Skeletal muscle tissue (tissue), 4 donors: ENCODE measurements around the gene SLF2. TPM values are rescaled to one million over a fixed set of nuclear protein-coding genes. Genes with fewer than 3 reads are reported as not detected.

Experiments
- H3K27ac ChIP-seq: one replicate; pipeline ENCODE4 v1.7.0; 2013; ENCODE audit warnings: mild to moderate bottlenecking, low read depth, low read length, inconsistent platforms
- H3K27me3 ChIP-seq, 3 donors: one replicate each; pipeline ENCODE4 v1.7.0; 2013; ENCODE audit warnings: low read length in 3 of 3; ENCODE audit not compliant: control insufficient read depth in 3 of 3, insufficient read depth in 3 of 3
- H3K36me3 ChIP-seq, 3 donors: one replicate each; pipeline ENCODE4 v1.7.0; 2013; ENCODE audit warnings: low read length in 3 of 3; ENCODE audit not compliant: control insufficient read depth in 3 of 3, insufficient read depth in 3 of 3
- H3K4me1 ChIP-seq, 3 donors: one replicate each; pipeline ENCODE4 v1.7.0; 2013; ENCODE audit warnings: low read length in 3 of 3, mild to moderate bottlenecking in 3 of 3; ENCODE audit not compliant: control insufficient read depth in 3 of 3, insufficient read depth in 3 of 3
- H3K4me3 ChIP-seq, 3 donors: one replicate each; pipeline ENCODE4 v1.7.0; 2013; ENCODE audit warnings: low read length in 3 of 3
- H3K9ac ChIP-seq, 3 donors: one replicate each; pipeline ENCODE4 v1.7.0; 2013; ENCODE audit warnings: low read length in 3 of 3, mild to moderate bottlenecking in 3 of 3, moderate library complexity in 2 of 3, low read depth in 1 of 3
- H3K9me3 ChIP-seq, 3 donors: one replicate each; pipeline ENCODE4 v1.7.0; 2013; ENCODE audit warnings: low read length in 3 of 3; ENCODE audit not compliant: control insufficient read depth in 3 of 3
- total RNA-seq: library from RNA; depleted of rRNA; stranded (reverse); fragments of >200 nt; gene quantifications from one replicate; pipeline ENCODE4 v1.2.3, GENCODE V29; 2014
- donor health status: Osteomylitis.

The SLF2 gene
- total RNA-seq, 1 donor from 2014 or later = 98.6 TPM

- Histone ChIP-seq H3K4me1 (no peaks in the 10 kb centered on the region), H3K27me3 (no peaks in the 10 kb centered on the region), H3K4me3 (no peak overlapping the region), H3K9me3 (no peaks in the 10 kb centered on the region), H3K9ac (no peak overlapping the region), H3K36me3 (peaks cover 42 to 65% (median 63%) of the 10 kb centered on the region in 3 donors), H3K27ac (no peak overlapping the region)
Observed at GRCh38 chr10:100942229-100942628, 29.5 kb downstream of the SLF2 start.

- Histone ChIP-seq H3K9me3 (no peaks in the 10 kb centered on the region), H3K36me3 (peaks cover 45 to 64% (median 64%) of the 10 kb centered on the region in 3 donors), H3K9ac (no peak overlapping the region), H3K4me3 (no peak overlapping the region), H3K27me3 (no peaks in the 10 kb centered on the region), H3K4me1 (no peaks in the 10 kb centered on the region), H3K27ac (no peak overlapping the region)
Observed at GRCh38 chr10:100943508-100943907, 30.7 kb downstream of the SLF2 start.

- Histone ChIP-seq H3K4me3 (no peak overlapping the region), H3K27ac (no peak overlapping the region), H3K36me3 (peaks cover 48 to 69% (median 68%) of the 10 kb centered on the region in 3 donors), H3K27me3 (no peaks in the 10 kb centered on the region), H3K9ac (no peak overlapping the region), H3K4me1 (no peaks in the 10 kb centered on the region), H3K9me3 (no peaks in the 10 kb centered on the region)
Observed at GRCh38 chr10:100945754-100946153, 33.0 kb downstream of the SLF2 start.

- peaks cover 32 to 60% (median 57%) of the 10 kb centered on the region in 3 donors for H3K36me3 ChIP-seq
- no peaks in the 10 kb centered on the region for H3K9me3 ChIP-seq
- no peak overlapping the region for H3K4me3 ChIP-seq
- H3K27ac ChIP-seq = no peak overlapping the region
- no peak overlapping the region for H3K9ac ChIP-seq
- H3K4me1 ChIP-seq = no peaks in the 10 kb centered on the region
- no peaks in the 10 kb centered on the region for H3K27me3 ChIP-seq
Observed at GRCh38 chr10:100948916-100949315, 36.2 kb downstream of the SLF2 start.

- no peaks in the 10 kb centered on the region for H3K9me3 ChIP-seq
- no peak overlapping the region for H3K27ac ChIP-seq
- no peak overlapping the region for H3K9ac ChIP-seq
- H3K4me1 ChIP-seq = peaks cover 0 to 2% (median 0%) of the 10 kb centered on the region in 3 donors
- no peaks in the 10 kb centered on the region for H3K27me3 ChIP-seq
- H3K36me3 ChIP-seq = peaks cover 8 to 57% (median 50%) of the 10 kb centered on the region in 3 donors
- H3K4me3 ChIP-seq = no peak overlapping the region
Observed at GRCh38 chr10:100960251-100960650, 47.5 kb downstream of the SLF2 start.

GRCh38 chr10:100962351-100963080 lies 49.8 kb downstream of the SLF2 start:
- no peak overlapping the region for H3K27ac ChIP-seq
- no peak overlapping the region for H3K4me3 ChIP-seq
- H3K36me3 ChIP-seq = peaks cover 9 to 60% (median 46%) of the 10 kb centered on the region in 3 donors
- no peaks in the 10 kb centered on the region for H3K27me3 ChIP-seq
- peaks cover 0 to 2% (median 0%) of the 10 kb centered on the region in 3 donors for H3K4me1 ChIP-seq
- H3K9ac ChIP-seq = no peak overlapping the region
- no peaks in the 10 kb centered on the region for H3K9me3 ChIP-seq

GRCh38 chr10:100963826-100964225 lies 51.1 kb downstream of the SLF2 start:
- H3K9me3 ChIP-seq = no peaks in the 10 kb centered on the region
- no peak overlapping the region for H3K4me3 ChIP-seq
- H3K27me3 ChIP-seq = no peaks in the 10 kb centered on the region
- H3K9ac ChIP-seq = no peak overlapping the region
- H3K27ac ChIP-seq = no peak overlapping the region
- H3K4me1 ChIP-seq = peaks cover 4 to 8% (median 7%) of the 10 kb centered on the region in 3 donors
- peaks cover 7 to 51% (median 38%) of the 10 kb centered on the region in 3 donors for H3K36me3 ChIP-seq

- Histone ChIP-seq H3K27ac (no peak overlapping the region), H3K4me1 (peaks cover 6 to 17% (median 15%) of the 10 kb centered on the region in 3 donors), H3K27me3 (no peaks in the 10 kb centered on the region), H3K9ac (no peak overlapping the region), H3K9me3 (no peaks in the 10 kb centered on the region), H3K4me3 (no peak overlapping the region), H3K36me3 (peaks cover 3 to 42% (median 29%) of the 10 kb centered on the region in 3 donors)
Observed at GRCh38 chr10:100965820-100966219, 53.1 kb downstream of the SLF2 start.

GRCh38 chr10:100966887-100967286 lies 54.1 kb downstream of the SLF2 start:
- Histone ChIP-seq H3K27me3 (no peaks in the 10 kb centered on the region), H3K9ac (no peak overlapping the region), H3K9me3 (no peaks in the 10 kb centered on the region), H3K27ac (no peak overlapping the region), H3K4me1 (peaks cover 6 to 16% (median 15%) of the 10 kb centered on the region in 3 donors), H3K36me3 (peaks cover 3 to 37% (median 27%) of the 10 kb centered on the region in 3 donors), H3K4me3 (no peak overlapping the region)

GRCh38 chr10:100967332-100967731 lies 54.6 kb downstream of the SLF2 start:
- no peaks in the 10 kb centered on the region for H3K27me3 ChIP-seq
- H3K27ac ChIP-seq = no peak overlapping the region
- peaks cover 6 to 16% (median 15%) of the 10 kb centered on the region in 3 donors for H3K4me1 ChIP-seq
- no peak overlapping the region for H3K9ac ChIP-seq
- no peaks in the 10 kb centered on the region for H3K9me3 ChIP-seq
- H3K36me3 ChIP-seq = peaks cover 3 to 34% (median 24%) of the 10 kb centered on the region in 3 donors
- H3K4me3 ChIP-seq = no peak overlapping the region
